ENCODE measurements around the gene UGP2.

DNA sequence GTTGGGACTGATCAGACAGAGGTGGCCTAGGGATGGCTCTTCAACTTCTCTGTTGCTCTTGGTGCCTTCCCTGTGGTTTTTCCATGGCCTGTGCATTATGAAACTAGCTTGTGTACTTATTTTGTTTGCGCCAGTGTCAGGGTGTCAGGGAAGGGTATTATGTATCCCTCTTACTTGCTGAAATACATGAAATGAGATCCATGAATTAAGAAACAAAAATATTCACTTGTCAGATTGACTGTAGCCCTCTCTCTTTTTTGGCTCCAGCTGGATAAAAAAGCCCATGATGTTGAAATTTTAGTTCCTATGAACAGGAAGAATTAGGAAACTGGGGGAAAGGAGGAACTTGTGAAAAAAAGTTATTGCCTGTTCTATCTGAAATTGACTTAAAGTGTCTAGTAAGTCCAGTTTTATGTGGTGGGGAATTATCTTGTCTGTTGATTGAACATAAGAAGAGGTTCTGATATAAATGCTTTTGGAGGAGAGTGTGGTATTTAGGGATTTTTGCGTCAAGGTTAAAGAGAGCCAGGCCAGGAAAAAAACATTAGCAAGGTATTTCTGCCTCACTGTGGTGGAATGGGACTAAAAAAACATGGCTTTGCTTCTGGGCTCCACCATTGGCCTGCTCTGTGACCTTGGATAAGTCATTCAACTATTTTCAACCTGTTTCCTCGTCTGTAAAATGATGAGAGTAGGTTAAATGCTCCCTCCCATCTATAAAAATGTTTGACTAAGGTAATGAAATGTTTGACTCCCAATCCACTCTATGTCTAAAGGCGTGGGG lies 12.0 kb downstream of the UGP2 start:
- no peak for TF ChIP-seq NFE2L2 (IDR thresholded peaks at IDR 0.05; ENCODE audit: low read depth, low read length)
- TF ChIP-seq, protein P1, sequence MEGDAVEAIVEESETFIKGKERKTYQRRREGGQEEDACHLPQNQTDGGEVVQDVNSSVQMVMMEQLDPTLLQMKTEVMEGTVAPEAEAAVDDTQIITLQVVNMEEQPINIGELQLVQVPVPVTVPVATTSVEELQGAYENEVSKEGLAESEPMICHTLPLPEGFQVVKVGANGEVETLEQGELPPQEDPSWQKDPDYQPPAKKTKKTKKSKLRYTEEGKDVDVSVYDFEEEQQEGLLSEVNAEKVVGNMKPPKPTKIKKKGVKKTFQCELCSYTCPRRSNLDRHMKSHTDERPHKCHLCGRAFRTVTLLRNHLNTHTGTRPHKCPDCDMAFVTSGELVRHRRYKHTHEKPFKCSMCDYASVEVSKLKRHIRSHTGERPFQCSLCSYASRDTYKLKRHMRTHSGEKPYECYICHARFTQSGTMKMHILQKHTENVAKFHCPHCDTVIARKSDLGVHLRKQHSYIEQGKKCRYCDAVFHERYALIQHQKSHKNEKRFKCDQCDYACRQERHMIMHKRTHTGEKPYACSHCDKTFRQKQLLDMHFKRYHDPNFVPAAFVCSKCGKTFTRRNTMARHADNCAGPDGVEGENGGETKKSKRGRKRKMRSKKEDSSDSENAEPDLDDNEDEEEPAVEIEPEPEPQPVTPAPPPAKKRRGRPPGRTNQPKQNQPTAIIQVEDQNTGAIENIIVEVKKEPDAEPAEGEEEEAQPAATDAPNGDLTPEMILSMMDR (conservative IDR thresholded peaks at IDR 0.05; ENCODE audit: low read depth, low read length), result no peak
- no peak for TF ChIP-seq POLR2A (IDR thresholded peaks at IDR 0.05; ENCODE audit: low read depth, low read length)
- no peak for TF ChIP-seq RAD21 (IDR thresholded peaks at IDR 0.05; ENCODE audit: low read length)
- TF ChIP-seq MXI1 (IDR thresholded peaks at IDR 0.05; ENCODE audit: borderline replicate concordance, low read depth, low read length), result no peak
